Fibroblast of lung (primary cell): ENCODE results near the gene PTX4.

Experiments
- CTCF ChIP-seq, 2 donors: IDR thresholded peaks in 1 of 2; conservative IDR thresholded peaks in 1 of 2; 1 replicate in 1 of 2; 2 replicates in 1 of 2; pipeline ENCODE4 v1.5.1; 2011 to 2012; ENCODE audit warnings: low read length in 2 of 2, control low read depth in 1 of 2, inconsistent platforms in 1 of 2, low read depth in 1 of 2, mild to moderate bottlenecking in 1 of 2
- EZH2 ChIP-seq: IDR thresholded peaks from 2 replicates; pipeline ENCODE4 v1.5.1; 2012; ENCODE audit warnings: low read length, control low read depth, mild to moderate bottlenecking; ENCODE audit errors: missing control alignments

DNA sequence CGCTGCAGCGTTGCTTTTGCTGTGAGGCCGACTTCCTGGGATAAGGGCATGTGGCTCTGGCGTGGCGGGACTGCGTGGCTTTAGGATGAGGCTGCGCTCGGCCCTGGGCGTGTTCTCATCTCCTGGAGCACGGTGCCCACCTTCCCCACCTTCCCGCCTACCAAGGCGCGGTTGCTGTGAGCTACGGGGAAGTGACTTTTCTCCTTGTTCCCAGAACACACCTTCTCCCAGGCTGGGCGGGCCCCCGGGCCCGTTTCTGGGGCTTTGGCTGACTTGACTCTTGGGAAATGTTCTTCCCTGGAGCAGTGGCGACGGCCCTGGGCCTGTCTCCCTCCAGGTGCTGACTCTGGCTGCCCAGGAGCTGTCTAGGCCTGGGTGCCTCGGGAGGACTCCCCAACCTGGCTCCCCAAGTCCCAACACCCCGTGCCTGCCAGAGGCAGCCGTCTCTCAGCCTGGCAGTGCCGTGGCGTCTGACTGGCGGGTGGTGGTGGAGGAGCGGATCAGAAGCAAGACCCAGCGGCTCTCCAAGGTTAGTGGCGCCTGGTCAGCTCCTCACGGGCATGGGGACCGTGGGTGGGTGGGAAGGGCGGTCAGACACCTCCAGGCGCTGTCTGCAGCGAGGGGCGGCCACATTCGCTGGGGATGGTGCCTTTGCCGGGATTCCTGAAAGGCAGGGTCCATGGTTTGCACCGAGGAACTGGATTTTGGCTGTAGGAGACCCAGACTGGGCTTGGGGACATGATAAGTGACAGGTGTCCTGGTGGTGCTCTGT is 16.5 kb upstream of the PTX4 start:
- no peak for TF ChIP-seq EZH2
- TF ChIP-seq CTCF (conservative IDR thresholded peaks at IDR 0.05 in 1 of 2, IDR thresholded peaks at IDR 0.05 in 1 of 2; ENCODE audit: low read depth in 1 of 2, low read length in 2 of 2) = no peak
